ENCODE results near the gene DCST1.

- TF ChIP-seq CTCF (IDR thresholded peaks at IDR 0.05) (no peak), USF2 (IDR thresholded peaks at IDR 0.05) (no peak), CHD4 (IDR thresholded peaks at IDR 0.05; ENCODE audit: borderline replicate concordance) (no peak), EP300 (IDR thresholded peaks at IDR 0.05) (no peak), NPAS2 (CRISPR knock-in tag; IDR thresholded peaks at IDR 0.05; ENCODE audit: borderline replicate concordance) (no peak), POLR2A (IDR thresholded peaks at IDR 0.05; ENCODE audit: low read length) (no peak), MAX (IDR thresholded peaks at IDR 0.05) (no peak), PBX3 (IDR thresholded peaks at IDR 0.05) (no peak), JUNB (IDR thresholded peaks at IDR 0.05) (no peak), REST (IDR thresholded peaks at IDR 0.05) (no peak), RAD21 (conservative IDR thresholded peaks at IDR 0.05 in 1 of 2, IDR thresholded peaks at IDR 0.05 in 1 of 2) (no peak), SREBF2 (IDR thresholded peaks at IDR 0.05) (no peak), KDM5A (IDR thresholded peaks at IDR 0.05) (no peak)
Measured at GRCh38 chr1:154994591-154994990, 39.0 kb upstream of the DCST1 start.

Measured in A549 (cell line).